Activated CD8-positive, alpha-beta memory T cell treated with anti-CD3 and anti-CD28 coated beads, Interleukin-2, amount 50 U/mL, for 24 hours (primary cell): Measurements from ENCODE around the gene SORCS3.

Source experiments
- DNase-seq: peaks from one replicate; pipeline ENCODE4 v3.0.0-alpha.2; 2020; ENCODE audit errors: extremely low read depth

SORCS3 gene

GRCh38 chr10:104842704-104843103 is 201.6 kb downstream of the SORCS3 start:
- DNase-seq: no peak

GRCh38 chr10:104844073-104844472 is 203.0 kb downstream of the SORCS3 start:
- DNase-seq: no peak

GRCh38 chr10:104850023-104850422 is 208.9 kb downstream of the SORCS3 start:
- no peak for DNase-seq

GRCh38 chr10:104867966-104868598 is 227.0 kb downstream of the SORCS3 start:
- DNase-seq: no peak

GRCh38 chr10:104872691-104873090 is 231.6 kb downstream of the SORCS3 start:
- DNase-seq: no peak

GRCh38 chr10:104873161-104873560 is 232.1 kb downstream of the SORCS3 start:
- no peak for DNase-seq

- no peak for DNase-seq
Measured at GRCh38 chr10:104875561-104875960, 234.5 kb downstream of the SORCS3 start.

GRCh38 chr10:104880624-104881398 is 239.7 kb downstream of the SORCS3 start:
- DNase-seq: no peak

- DNase-seq: no peak
Measured at GRCh38 chr10:104881740-104882139, 240.7 kb downstream of the SORCS3 start.

GRCh38 chr10:104892879-104893617 is 252.0 kb downstream of the SORCS3 start:
- DNase-seq: no peak

GRCh38 chr10:104893701-104894100 is 252.6 kb downstream of the SORCS3 start:
- no peak for DNase-seq

GRCh38 chr10:104894681-104895080 is 253.6 kb downstream of the SORCS3 start:
- no peak for DNase-seq

- DNase-seq: no peak
Measured at GRCh38 chr10:104895541-104895940, 254.5 kb downstream of the SORCS3 start.

GRCh38 chr10:104895981-104896380 is 254.9 kb downstream of the SORCS3 start:
- no peak for DNase-seq

GRCh38 chr10:104897696-104898095 is 256.6 kb downstream of the SORCS3 start:
- no peak for DNase-seq

- no peak for DNase-seq
Measured at GRCh38 chr10:104899779-104900178, 258.7 kb downstream of the SORCS3 start.

GRCh38 chr10:104903433-104903832 is 262.3 kb downstream of the SORCS3 start:
- DNase-seq: no peak

- DNase-seq: no peak
Measured at GRCh38 chr10:104904753-104905323, 263.7 kb downstream of the SORCS3 start.

- DNase-seq: no peak
Measured at GRCh38 chr10:104906112-104906511, 265.0 kb downstream of the SORCS3 start.

- DNase-seq: no peak
Measured at GRCh38 chr10:104907521-104907920, 266.4 kb downstream of the SORCS3 start.

- DNase-seq: no peak
Measured at GRCh38 chr10:104908581-104908980, 267.5 kb downstream of the SORCS3 start.

GRCh38 chr10:104910712-104911111 is 269.6 kb downstream of the SORCS3 start:
- DNase-seq: no peak
